ENCODE data around the gene MIP.

The MIP gene

DNA sequence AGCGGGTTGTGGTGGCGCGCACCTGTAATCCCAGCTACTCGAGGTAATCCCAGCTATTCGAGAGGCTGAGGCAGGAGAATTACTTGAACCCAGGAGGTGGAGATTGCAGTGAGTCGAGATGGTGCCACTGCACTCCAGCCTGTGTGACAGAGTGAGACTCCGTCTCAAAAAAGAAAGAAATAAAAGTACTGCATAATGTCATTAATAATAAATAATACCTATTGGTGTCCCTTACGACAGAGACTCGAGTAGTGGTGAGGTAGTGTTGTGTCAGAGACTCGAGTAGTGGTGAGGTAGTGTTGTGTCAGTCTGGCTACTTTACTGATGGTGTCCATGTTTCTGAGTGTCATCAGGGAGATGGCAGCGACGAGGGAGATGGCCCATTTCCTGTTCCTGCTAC is 32.2 kb upstream of the MIP start:
- no peak for TF ChIP-seq TCF12 (IDR thresholded peaks at IDR 0.05; ENCODE audit: low read depth)

DNA sequence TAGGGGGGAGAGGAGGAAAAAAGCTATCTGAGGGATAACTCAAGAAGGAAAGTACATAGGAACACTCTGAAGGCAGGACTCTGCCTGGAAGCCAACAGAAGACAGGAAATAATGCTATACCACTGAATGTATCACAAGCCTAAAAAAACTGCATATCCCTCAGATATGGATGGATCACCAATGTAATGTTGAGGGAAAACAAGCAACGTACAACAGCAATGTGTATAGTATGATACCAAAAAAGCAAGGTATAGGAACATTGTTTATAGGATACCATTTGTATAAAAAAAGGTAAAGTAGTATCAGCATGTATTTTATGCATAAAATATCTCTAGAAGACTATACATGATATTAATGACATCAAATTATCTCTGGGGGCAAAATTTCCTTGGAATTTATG is 30.1 kb upstream of the MIP start:
- TF ChIP-seq ZBTB7A (IDR thresholded peaks at IDR 0.05; ENCODE audit: low read depth) (no peak), CEBPB (IDR thresholded peaks at IDR 0.05) (no peak), YY1 (IDR thresholded peaks at IDR 0.05; ENCODE audit: low read depth) (no peak), NFIC (IDR thresholded peaks at IDR 0.05) (no peak), EGR1 (IDR thresholded peaks at IDR 0.05) (no peak)
- TF ChIP-seq, protein P1, sequence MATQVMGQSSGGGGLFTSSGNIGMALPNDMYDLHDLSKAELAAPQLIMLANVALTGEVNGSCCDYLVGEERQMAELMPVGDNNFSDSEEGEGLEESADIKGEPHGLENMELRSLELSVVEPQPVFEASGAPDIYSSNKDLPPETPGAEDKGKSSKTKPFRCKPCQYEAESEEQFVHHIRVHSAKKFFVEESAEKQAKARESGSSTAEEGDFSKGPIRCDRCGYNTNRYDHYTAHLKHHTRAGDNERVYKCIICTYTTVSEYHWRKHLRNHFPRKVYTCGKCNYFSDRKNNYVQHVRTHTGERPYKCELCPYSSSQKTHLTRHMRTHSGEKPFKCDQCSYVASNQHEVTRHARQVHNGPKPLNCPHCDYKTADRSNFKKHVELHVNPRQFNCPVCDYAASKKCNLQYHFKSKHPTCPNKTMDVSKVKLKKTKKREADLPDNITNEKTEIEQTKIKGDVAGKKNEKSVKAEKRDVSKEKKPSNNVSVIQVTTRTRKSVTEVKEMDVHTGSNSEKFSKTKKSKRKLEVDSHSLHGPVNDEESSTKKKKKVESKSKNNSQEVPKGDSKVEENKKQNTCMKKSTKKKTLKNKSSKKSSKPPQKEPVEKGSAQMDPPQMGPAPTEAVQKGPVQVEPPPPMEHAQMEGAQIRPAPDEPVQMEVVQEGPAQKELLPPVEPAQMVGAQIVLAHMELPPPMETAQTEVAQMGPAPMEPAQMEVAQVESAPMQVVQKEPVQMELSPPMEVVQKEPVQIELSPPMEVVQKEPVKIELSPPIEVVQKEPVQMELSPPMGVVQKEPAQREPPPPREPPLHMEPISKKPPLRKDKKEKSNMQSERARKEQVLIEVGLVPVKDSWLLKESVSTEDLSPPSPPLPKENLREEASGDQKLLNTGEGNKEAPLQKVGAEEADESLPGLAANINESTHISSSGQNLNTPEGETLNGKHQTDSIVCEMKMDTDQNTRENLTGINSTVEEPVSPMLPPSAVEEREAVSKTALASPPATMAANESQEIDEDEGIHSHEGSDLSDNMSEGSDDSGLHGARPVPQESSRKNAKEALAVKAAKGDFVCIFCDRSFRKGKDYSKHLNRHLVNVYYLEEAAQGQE (IDR thresholded peaks at IDR 0.05; ENCODE audit: low read depth) = no peak

DNA sequence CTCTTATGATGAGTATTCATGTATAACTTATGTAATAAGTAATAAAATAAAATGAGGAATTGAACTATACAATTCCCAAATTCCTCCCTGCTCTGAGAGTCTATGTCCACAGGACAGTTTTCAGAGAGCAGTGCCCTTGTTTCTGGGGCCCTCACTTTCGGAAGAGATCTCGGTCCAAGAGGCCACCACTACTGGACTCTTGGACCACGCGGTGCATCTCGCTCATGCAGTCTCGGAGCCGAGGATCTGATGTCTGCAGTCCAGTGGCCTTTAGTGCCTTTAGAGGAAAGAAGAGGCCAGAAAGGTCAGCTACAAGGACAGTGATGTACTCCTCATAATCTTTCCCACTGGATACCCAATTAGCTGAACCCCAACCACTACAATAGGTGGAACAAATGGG is 25.2 kb upstream of the MIP start:
- TF ChIP-seq FOXM1 (IDR thresholded peaks at IDR 0.05; ENCODE audit: borderline replicate concordance, low read depth) (no peak), CEBPB (IDR thresholded peaks at IDR 0.05) (no peak), TAF1 (IDR thresholded peaks at IDR 0.05; ENCODE audit: low read depth) (no peak), EGR1 (IDR thresholded peaks at IDR 0.05) (no peak), TEAD4 (IDR thresholded peaks at IDR 0.05) (no peak), TCF12 (IDR thresholded peaks at IDR 0.05; ENCODE audit: low read depth) (no peak), CREB1 (IDR thresholded peaks at IDR 0.05; ENCODE audit: low read depth) (no peak), ZBTB7A (IDR thresholded peaks at IDR 0.05; ENCODE audit: low read depth) (no peak), RAD21 (IDR thresholded peaks at IDR 0.05; ENCODE audit: low read depth) (no peak), EP300 (IDR thresholded peaks at IDR 0.05; ENCODE audit: borderline replicate concordance) (no peak), YY1 (IDR thresholded peaks at IDR 0.05; ENCODE audit: low read depth) (no peak), NFIC (IDR thresholded peaks at IDR 0.05) (no peak)
- TF ChIP-seq, protein P1 (IDR thresholded peaks at IDR 0.05; ENCODE audit: low read depth) = no peak
- TF ChIP-seq, protein P2, sequence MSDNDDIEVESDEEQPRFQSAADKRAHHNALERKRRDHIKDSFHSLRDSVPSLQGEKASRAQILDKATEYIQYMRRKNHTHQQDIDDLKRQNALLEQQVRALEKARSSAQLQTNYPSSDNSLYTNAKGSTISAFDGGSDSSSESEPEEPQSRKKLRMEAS (IDR thresholded peaks at IDR 0.05) = no peak
- TF ChIP-seq, protein P3, sequence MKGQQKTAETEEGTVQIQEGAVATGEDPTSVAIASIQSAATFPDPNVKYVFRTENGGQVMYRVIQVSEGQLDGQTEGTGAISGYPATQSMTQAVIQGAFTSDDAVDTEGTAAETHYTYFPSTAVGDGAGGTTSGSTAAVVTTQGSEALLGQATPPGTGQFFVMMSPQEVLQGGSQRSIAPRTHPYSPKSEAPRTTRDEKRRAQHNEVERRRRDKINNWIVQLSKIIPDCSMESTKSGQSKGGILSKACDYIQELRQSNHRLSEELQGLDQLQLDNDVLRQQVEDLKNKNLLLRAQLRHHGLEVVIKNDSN (IDR thresholded peaks at IDR 0.05) = no peak

DNA sequence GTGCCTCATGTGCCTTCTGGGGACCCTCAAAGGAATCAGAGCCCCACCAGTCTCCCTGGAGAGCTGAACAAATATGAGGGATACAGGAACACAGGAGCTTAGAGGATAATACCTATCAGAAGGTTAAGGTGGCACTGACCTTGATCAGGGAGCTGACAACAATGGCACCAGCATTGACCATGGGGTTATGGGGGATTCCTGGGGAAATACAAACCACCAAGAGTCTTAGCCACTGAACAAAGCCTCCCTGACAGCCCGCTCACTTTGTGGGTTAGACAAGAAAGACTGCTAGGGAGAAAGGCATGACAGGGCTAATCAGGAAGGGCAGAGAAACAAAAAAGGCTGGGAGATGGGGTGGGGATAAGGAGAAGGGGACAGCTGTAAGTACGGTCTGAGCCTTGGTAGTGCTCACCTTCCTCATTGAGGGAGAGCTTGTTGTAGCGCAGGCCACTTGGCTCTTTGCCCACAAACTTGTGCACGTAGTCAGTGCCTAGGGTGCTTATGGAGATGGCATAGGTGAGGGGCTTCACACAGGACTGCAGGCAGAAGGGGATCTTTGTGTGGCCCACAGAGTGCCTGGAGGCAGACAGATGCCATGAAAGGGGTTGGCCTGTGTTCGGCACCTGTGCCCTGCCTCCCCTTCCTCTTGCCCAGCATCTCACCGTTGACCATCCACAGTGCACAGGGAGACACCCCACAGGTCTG is 23.2 kb upstream of the MIP start:
- TF ChIP-seq NFIC (IDR thresholded peaks at IDR 0.05) = peak; percentile 36; the same call in 1 of the 2 replicates
- no peak for TF ChIP-seq CEBPB (IDR thresholded peaks at IDR 0.05)

DNA sequence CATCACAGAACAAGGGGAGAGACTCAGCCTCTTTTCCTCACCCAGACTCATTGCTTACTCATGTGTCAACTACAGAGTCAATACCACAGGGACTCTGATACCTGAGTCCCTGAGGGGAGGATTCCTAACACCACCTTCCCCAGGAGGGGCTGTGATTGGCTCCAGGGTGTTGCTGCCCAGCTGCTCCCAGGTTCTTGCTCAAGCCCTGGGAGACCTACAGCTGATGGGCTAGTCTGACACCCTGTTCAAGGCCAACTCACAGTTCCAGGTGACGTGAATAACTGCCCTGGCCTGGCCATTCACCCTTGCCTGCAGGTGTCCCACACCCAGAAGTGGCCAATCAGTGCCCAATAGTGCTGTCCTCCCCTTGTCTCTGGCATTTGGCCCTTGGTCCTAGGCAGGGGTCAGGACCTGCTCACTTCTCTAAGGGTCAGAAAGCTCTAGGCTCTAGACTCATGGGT is 22.5 kb upstream of the MIP start:
- 0 out of 2 replicates have a peak, but pooled peaks have one; percentile 17 for TF ChIP-seq CEBPB (IDR thresholded peaks at IDR 0.05)
- TF ChIP-seq TEAD4 (IDR thresholded peaks at IDR 0.05) = no peak

DNA sequence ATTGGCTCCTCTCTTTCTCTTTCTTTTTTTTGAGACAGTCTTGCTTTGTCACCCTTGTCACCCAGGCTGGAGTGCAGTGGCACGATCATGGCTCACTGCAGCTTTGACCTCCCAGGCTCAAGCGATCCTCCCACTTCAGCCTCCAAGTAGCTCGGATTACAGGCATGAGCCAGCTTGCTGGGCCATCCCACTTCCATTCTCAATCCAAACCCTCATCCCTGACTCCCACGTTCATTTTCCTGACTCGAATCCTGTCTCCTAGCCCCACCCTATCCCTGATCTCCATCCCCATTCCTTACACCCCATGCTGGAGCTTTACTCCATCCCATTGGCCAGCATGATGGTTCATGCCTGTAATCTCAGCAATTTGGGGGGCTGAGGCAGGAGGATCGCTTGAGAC is 21.7 kb upstream of the MIP start:
- TF ChIP-seq, protein P2 (IDR thresholded peaks at IDR 0.05) = no peak
- no peak for TF ChIP-seq CEBPB (IDR thresholded peaks at IDR 0.05)
- TF ChIP-seq TAF1 (IDR thresholded peaks at IDR 0.05; ENCODE audit: low read depth) = no peak
- no peak for TF ChIP-seq FOXM1 (IDR thresholded peaks at IDR 0.05; ENCODE audit: borderline replicate concordance, low read depth)
- no peak for TF ChIP-seq EGR1 (IDR thresholded peaks at IDR 0.05)
- no peak for TF ChIP-seq TCF12 (IDR thresholded peaks at IDR 0.05; ENCODE audit: low read depth)
- no peak for TF ChIP-seq EP300 (IDR thresholded peaks at IDR 0.05; ENCODE audit: borderline replicate concordance)
- no peak for TF ChIP-seq CREB1 (IDR thresholded peaks at IDR 0.05; ENCODE audit: low read depth)
- TF ChIP-seq YY1 (IDR thresholded peaks at IDR 0.05; ENCODE audit: low read depth) = no peak
- no peak for TF ChIP-seq TEAD4 (IDR thresholded peaks at IDR 0.05)
- TF ChIP-seq, protein P3 (IDR thresholded peaks at IDR 0.05) = no peak
- no peak for TF ChIP-seq ZBTB7A (IDR thresholded peaks at IDR 0.05; ENCODE audit: low read depth)
- TF ChIP-seq NFIC (IDR thresholded peaks at IDR 0.05) = no peak
- no peak for TF ChIP-seq RAD21 (IDR thresholded peaks at IDR 0.05; ENCODE audit: low read depth)

DNA sequence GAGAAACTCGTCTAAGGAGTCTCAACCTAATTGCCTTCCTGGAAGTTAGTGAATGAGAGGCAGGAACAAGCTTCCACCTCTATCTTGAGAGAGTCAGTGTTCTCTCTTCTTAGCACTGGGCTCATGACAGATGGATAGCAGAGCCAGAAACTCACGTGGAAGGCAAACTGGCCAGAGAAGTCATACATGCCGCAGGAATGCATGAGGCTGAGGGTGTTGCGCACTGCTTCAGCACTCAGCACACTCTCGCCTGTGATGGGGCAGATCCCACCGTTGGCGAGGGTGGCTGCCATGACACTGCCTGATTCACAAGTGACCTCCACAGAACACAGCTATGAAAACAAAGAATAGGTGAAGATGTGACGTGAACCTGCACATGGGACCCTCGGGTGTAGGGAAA is 19.9 kb upstream of the MIP start:
- TF ChIP-seq EP300 (IDR thresholded peaks at IDR 0.05; ENCODE audit: borderline replicate concordance) (no peak), CEBPB (IDR thresholded peaks at IDR 0.05) (no peak), FOXM1 (IDR thresholded peaks at IDR 0.05; ENCODE audit: borderline replicate concordance, low read depth) (no peak), TCF12 (IDR thresholded peaks at IDR 0.05; ENCODE audit: low read depth) (no peak)
- TF ChIP-seq, protein P3 (IDR thresholded peaks at IDR 0.05) = no peak

All from Ishikawa (cell line).